DMS153 treated with DMSO at 0.1 percent for 48 hours (cell line): Measurements from ENCODE around the gene TMEM80.
"Not testable (repeated sequence)": the region's sequence is repeated elsewhere in the genome, so short reads cannot be mapped to it uniquely, and the experiment has no call there.

Experiments used
- DNase-seq: peaks from one replicate; lab custom pipeline; 2025; ENCODE audit not compliant: unreplicated experiment; lab: John Stamatoyannopoulos, UW

TMEM80 gene

DNA sequence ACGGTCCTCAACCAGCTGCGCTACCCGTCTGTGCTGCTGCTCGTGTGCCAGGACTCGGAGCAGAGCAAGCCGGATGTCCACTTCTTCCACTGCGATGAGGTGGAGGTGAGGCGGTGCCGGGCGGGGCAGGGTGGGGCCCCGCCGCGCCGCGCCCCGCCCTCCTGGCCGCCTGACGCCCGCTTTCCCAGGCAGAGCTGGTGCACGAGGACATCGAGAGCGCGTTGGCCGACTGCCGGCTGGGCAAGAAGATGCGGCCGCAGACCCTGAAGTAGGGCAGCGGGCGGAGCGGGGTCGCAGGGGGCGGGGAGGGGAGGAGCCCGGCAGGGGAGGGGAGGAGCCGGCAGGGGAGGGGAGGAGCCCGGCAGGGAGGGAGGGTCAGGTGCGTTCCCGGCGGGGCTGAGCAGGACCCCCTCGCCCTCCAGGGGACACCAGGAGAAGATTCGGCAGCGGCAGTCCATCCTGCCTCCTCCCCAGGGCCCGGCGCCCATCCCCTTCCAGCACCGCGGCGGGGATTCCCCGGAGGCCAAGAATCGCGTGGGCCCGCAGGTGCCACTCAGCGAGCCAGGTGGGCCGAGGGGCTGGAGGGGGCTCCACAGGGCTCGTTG, 25.1 kb downstream of the TMEM80 start:
- no peak for DNase-seq

DNA sequence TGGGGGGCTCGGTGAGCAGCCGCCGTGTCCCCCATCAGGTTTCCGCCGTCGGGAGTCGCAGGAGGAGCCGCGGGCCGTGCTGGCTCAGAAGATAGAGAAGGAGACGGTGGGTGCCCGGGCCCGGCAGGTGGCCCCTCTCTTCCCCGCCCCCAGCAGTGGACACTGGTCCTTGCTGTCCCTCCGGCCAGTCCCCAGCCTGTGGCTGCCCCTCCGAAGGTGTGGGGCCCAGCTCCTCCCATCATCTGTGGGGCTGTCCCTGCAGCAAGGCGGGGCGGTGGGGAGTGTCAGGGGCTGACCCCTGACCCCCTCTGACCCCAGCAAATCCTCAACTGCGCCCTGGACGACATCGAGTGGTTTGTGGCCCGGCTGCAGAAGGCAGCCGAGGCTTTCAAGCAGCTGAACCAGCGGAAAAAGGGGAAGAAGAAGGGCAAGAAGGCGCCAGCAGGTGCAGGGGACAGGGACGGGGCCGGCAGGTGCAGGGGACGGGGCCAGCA, 25.7 kb downstream of the TMEM80 start:
- no peak for DNase-seq

GRCh38 chr11:721741-722345, 26.2 kb downstream of the TMEM80 start:
- DNase-seq = no peak

- DNase-seq = no peak
Measured at GRCh38 chr11:722346-722811, 26.8 kb downstream of the TMEM80 start.

DNA sequence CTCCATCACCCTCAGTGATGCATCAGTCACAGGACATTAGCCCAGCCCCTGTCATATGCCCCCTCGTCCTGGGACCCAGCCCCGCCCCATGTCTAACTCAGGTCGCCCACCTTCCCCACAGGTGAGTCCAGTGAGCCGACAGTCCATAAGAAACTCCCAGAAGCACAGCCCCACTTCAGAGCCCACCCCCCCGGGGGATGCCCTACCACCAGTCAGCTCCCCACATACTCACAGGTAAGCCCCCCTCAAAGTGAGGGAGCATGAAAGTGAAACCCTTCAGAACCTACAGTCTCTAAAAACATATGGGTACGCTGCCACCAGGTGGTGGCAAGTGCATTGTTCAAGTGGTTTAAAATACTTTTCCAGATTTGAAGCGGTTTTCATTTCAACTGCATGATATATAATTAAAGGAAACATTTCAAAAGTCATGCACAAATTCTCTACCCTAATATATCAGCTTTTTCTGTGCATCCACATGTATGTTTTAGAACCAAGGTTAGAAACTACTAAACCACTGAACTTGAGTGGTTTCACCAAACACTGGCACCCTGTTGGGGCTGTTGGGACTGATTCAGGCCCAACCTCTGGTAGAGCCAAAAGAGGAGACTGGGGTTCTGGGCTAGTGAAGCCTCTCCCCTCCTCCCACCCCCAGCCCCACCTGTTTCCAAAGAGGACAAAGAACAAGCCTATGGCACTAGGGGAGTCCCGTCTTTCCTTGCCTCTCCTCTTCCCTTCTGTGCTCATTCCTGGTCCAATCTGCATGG, 27.7 kb downstream of the TMEM80 start:
- DNase-seq = peak; percentile 27

DNA sequence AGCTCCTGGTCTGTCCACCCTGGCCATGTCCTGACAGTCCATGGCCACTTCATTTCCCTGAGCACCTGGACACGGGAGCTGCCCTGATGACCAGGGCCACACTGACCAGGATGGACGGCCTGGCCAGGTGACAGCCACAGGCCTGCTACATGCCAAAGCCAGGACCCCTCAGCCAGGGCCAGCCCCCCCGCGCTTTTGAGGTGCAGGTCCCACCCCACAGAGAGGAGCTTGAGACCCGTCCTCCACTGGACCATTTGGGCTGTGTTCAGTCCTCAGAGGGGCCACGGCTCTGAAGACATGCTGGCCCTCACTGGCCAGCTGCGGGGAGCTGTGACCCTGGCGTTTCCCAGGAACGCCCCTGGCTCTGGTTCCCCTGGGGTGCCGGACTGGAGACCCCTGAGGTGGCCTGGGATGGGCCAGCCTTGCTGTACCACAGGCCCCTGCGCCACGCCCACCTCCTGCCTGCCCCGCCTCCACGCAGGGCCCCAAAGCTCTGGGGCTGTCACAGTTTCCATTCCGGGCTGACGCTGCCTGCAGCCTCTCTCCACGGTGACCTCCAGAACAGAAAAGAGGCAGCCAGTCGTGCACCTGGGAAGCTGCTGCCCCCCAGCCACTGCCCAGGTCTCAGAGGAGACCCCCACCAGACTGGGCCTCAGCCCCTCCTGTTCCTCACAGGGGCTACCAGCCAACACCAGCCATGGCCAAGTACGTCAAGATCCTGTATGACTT, 28.6 kb downstream of the TMEM80 start:
- DNase-seq = no peak

DNA sequence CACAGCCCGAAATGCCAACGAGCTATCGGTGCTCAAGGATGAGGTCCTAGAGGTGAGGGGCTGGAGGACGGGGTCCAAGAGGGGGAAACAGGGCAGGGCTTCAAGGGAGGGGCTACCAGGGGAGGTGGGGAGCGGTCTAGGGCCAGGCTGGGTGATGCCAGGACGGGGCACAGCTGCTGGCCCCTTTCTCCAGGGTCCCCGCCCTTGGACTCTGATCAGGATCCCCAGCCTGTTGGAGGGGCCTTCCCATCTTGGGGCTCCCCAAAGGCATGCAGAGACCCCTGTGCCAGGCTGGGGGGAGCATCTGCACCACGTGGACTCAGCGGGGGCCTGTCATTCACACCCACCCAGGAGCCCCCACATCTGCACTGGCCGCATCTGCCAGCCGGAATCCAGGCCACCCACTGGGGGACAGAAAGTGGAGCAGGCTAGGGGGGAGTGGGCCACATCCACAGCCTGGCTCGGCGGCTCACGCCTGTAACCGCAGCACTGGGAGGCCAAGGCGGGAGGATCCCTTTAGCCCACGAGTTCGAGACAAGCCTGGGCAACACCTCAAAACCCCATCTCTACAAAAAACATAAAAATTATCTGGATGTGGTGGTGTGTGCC, 29.3 kb downstream of the TMEM80 start:
- DNase-seq = no peak

GRCh38 chr11:725624-726202, 30.1 kb downstream of the TMEM80 start:
- no peak for DNase-seq

- peak; percentile 70 for DNase-seq
Measured at GRCh38 chr11:726278-727220, 30.9 kb downstream of the TMEM80 start.

DNA sequence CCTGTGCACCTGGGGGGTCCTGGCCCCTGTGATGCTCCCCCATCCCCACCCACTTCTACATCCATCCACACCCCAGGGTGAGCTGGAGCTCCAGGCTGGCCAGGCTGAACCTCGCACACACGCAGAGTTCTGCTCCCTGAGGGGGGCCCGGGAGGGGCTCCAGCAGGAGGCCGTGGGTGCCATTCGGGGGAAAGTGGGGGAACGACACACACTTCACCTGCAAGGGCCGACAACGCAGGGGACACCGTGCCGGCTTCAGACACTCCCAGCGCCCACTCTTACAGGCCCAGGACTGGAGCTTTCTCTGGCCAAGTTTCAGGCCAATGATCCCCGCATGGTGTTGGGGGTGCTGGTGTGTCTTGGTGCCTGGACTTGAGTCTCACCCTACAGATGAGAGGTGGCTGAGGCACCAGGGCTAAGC, 31.7 kb downstream of the TMEM80 start:
- no peak for DNase-seq

- DNase-seq = peak; percentile 72
Measured at GRCh38 chr11:727859-728748, 32.5 kb downstream of the TMEM80 start.

DNA sequence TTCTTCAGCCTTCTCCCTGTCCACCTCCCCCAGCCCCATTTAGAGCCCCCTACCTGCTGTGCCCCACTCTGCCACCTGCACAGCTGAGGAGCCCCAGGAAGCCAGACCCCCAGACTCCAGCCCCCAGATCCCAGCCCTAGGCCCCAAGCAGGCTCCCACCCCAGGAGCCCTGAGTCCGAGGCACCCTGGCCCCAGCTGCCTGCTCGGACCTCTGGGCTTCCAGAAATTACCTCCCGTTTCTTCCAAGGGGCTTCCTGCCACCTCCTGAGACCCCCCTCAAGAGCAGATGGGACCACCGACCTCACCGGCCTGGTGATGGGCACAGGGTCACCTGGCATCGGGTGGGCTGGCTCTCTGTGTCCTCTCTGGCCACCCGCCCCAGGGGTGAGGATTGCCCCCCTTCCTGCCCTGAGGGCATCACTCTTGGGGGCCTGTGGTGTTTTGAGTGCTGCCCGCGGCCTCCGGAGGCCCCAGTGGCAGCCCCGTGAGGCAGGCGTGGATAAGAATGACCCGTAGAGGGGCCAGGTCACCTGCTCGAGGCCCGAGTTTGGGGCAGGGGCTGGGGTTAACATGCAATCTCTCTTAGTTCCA, 33.4 kb downstream of the TMEM80 start:
- DNase-seq = no peak

DNA sequence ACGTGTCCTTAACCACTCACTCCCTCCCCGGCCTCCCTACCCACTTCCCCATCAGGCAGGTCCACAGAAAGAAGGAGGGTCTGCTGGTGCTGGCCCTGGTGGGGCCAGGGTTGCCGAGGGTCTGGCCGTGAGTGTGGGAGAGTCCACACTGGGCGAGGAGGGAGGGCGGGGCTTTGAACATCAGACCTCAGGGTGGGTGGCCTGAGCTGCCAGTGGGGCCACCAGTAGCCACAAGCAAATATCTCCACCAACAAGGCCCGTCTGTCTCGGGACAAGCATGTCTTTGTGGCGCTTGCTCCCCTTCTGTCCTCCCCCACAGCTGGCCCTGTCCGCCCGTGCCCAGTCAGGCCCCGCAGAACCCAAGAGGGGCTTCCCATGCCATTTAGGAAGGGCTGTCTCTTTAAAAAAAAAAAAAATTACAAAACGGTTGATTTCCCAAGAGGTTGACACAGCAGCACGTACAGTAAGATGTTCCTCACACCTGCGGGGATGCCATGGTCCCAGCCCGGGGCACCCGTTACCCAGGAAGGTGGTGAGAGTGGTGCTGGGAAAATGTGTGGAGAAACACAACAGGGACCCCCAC, 34.0 kb downstream of the TMEM80 start:
- no peak for DNase-seq

GRCh38 chr11:733072-733471, 37.5 kb downstream of the TMEM80 start:
- no peak for DNase-seq

- not testable (repeated sequence) for DNase-seq
Measured at GRCh38 chr11:734541-734940, 38.9 kb downstream of the TMEM80 start.

GRCh38 chr11:737366-737765, 41.8 kb downstream of the TMEM80 start:
- DNase-seq = no peak

DNA sequence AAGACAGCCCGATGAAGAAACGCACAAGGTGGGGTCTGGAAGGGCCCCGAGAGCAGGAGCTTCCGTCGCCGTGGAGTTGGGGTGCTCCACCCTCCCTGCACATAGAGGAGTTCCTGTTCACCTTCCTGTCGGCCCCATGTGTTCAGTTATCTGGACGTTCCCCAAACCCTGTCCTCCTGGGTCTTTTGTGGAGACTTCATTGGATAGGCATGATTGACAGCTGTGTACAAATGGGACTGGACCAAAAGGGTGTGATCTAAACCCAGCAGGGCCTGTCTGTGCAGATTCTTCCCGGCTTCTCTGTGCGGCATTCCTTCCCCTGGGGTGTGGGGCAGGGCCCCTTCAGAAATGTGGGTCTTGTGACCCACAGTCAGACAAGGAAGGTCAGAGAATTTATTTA, 42.3 kb downstream of the TMEM80 start:
- not testable (repeated sequence) for DNase-seq

DNA sequence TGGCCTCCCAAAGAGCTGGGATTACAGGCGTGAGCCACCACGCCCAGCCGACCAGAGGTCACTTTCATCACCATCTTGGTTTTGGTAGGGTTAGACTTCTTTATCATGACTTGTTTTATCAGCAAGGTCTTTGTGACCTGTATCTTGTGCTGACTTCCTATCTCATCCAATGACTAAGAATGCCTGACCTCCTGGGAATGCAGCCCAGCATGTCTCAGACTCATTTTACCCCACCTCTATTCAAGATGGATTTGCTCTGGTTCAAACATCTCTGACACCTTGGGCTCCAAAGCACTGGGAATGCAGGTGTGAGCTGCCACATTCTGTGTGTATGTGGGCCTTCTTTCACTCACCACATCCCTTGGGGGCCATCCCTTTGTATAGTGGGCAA, 46.5 kb downstream of the TMEM80 start:
- DNase-seq = no peak
